ENCODE measurements around the gene CABP4.
A peak's percentile ranks its signal among the peaks of the same experiment; 100 is the strongest.

CABP4 gene

DNA sequence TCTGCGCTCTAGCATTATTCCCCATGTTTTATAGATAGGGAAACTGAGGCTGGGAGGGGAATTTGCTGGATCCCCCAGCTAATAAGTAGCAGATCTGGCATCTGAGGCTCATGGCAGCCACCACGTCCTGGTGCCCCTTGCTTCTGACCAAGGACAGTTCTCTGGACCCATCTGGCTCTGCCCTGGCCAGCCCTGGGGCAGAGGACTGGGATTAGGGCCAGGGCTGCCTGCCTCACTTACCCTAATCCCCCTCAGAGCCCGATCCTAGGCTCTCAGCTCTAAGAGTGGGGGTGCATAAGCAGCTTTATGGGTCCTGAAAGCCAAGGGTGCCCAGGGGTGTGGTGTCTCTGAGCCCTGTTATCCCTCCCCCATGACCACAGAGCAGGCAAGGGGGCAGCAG is at the start of gene CABP4:
Gene CABP4, plus strand, starts transcription at position 301 of the 400 bp plus-strand sequence. Its CDS starts 70 bp downstream, at position 371.
- no peak for DNase-seq

DNA sequence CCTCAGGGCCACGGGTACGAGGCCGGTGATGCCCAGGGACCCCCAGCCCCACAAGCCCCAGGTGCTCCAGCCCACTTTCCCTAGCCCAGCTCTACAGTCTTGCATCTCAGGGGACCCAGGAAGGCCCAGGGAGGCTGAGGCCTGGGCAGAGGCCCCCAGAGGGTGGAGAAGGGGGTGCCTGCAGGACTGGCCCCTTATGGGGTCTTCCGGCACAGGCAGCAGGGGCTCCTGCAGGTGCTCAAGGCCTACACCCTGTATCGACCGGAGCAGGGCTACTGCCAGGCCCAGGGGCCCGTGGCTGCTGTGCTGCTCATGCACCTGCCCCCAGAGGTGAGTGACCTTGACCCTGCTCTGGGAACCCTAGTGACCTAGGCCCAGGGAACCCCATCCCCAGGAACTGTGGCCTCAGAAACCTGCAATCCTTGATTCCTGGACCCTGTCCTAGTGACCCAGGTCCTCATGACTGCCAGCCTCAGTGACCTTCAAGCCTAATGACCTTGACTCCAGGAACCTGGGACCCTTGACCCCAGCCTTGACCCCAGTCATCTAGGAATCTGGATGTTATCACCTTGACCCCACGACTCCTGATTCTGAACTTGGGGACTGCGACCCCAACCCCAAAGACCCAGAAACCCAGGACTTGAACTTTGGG is 49.3 kb upstream of the CABP4 start:
- DNase-seq = no peak

DNA sequence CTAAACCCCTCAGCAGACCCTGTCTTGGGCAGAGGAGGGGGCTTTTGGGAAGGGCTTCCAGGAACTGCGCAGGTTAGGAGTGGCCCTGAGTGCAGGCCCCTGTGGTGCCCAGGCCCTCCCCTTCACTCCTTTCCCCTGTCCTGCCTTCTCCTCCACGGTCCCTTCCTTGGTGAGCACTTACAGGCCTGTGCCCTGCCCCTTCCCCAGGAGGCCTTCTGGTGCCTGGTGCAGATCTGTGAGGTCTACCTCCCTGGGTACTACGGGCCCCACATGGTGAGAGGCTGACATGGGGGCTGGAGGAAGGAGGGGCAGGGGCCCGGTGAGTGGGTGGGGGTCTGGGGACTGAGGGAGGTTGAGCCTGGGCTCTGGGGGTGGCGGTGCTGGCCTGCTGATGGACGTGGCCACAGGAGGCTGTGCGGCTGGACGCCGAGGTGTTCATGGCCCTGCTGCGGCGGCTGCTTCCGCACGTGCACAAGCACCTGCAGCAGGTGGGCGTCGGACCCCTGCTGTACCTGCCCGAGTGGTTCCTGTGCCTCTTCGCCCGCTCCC is 48.7 kb upstream of the CABP4 start:
- no peak for DNase-seq

DNA sequence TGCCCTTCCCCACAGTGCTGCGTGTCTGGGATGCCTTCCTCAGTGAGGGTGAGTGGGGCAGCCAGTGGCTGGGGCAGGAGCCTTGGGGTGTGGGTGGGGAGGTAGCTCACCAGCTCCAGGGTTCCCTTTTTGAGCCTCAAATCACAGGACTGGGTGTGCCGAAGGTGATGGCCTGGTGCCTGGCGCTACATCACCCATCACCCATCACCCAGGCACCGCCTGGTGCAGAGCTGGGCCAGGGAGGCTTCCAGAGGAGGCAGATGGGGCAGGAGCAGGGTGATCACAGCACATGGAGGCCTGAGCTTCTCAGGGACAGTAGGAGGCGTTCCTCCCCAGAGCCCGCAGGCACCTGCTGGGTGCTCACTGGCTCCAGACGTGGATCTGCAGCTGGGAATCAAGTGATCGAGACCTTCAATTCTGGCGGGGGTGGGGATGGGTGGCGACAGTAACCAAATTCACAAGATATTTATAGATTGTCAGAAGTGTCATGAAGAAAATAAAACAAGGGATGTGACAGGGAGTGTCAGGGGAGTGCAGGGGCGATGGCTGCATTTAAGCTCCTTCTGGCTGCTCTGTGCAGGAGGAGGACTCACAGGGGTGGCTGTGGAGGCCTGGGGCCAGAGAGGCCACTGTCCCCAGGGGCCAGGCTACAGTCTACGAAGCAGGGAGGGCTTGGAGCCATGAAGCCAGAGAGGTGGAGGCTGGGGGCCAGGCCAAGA is 48.0 kb upstream of the CABP4 start:
- DNase-seq = peak; percentile 49

DNA sequence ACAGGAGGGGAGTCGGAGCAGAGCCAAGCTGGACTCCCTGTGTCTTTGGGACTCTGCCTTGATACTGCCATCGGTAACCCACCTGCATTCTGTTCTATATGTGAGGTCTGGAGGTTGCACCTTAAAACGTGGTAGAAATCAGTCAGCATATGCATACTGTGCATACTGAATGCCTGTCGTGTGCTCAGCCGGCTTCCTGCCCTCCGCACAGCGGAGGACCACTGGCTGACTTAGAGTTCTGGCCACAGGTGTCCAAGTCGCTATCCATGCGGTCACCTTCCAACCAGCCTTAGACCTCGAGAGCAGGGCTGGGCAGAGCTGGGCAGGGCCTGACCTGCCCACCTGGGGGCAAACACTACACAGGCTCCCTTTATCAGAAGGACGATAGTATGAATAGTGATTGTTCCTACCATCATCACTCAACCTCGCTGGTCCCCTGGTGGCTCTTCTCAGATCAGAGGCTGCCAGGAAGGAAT is 47.4 kb upstream of the CABP4 start:
- DNase-seq = no peak

DNA sequence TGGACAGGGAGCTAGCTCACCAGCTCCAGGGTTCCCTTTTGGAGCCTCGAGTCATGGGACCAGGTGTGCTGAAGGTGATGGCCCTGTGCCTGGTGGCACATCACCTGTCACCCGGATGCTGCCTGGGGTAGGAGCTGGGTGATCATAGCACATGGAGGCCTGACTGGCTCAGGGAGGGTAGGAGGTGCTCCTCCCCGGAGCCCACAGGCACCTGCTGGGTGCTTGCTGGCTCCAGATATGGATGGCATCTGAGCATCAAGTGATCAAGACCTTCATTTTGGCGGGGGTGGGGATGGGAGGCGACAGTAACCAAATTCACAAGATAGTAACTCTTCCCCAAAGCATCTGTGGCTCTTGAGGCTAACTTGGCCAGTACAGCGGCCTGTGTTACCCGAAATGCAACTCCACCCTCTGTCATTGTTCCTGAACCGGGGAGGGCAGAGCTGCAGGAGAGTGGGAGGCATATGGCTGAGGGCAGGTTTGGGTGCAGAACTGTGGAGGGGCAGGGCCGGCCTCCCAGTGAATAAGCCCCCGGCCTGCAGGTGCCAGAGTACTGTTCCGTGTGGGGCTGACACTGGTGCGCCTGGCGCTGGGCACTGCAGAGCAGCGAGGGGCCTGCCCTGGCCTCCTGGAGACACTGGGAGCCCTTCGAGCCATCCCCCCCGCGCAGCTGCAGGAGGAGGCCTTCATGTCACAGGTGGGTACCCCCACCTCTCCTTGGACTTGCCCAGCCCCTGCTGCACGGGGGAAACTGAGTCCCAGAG is 46.5 kb upstream of the CABP4 start:
- DNase-seq = peak; percentile 55

DNA sequence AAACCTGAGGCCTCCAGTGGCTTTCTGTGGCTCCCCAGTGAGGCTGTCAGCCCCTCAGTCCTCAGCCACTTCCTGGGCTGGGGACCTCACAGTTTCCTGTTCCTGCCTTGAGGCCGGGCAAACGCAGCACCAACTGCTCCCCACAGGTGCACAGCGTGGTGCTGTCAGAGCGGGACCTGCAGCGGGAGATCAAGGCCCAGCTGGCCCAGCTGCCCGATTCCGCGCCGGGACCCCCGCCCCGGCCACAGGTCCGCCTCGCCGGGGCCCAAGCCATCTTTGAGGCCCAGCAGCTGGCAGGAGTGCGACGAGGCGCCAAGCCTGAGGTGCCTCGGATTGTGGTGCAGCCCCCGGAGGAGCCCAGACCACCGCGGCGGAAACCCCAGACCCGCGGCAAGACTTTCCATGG is 45.9 kb upstream of the CABP4 start:
- DNase-seq = peak; percentile 92

DNA sequence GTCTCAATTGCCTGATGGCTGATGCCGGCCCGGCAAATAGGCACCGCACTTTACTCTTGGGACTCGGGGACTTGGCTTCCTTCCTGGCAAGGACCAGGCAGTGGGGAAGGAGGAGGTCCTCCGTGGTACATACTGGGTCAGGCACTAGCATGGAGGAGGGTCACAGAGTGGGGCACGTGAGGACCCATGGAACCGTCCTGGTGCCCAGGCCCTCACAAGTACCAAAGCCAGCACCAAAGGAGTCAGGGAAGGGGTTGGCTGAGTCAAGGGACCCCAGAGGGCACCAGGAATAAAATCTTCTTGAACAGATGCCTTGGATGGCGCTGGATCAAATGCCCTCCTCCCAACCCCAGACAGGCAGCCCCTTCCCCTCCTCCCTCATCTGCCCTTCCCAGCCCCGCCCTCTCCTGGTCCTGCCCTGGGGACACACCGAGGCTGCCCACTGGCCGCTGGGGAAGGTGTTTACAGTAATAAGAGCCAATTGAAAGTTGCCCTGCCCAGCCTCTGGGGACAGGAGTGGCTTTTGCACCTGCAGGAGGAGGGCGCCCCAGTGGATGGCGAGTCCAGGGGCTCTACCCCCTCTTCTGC is 45.3 kb upstream of the CABP4 start:
- no peak for DNase-seq

DNA sequence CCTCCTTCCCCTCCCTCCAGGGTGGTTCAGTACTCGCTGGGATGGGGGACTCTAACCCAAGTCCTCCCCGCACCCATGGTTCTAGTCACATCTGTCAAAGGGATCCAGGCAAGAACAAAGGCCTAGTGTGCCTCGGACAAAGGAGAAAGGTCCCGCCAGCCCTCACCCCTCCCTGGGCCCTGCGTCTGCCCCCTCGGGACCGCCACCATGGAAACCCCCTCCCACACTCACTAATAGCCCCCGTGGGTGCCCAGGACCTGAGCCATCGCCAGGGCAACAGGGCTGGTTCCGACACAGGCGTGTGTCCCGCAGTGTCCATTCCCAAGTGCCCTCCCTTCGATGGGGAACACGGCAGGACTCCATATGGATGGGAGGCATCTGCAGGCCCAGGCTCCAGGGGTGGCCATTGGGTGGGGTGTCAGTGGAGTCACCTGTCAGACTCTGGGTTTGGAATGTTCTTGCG is 44.8 kb upstream of the CABP4 start:
- DNase-seq = no peak

DNA sequence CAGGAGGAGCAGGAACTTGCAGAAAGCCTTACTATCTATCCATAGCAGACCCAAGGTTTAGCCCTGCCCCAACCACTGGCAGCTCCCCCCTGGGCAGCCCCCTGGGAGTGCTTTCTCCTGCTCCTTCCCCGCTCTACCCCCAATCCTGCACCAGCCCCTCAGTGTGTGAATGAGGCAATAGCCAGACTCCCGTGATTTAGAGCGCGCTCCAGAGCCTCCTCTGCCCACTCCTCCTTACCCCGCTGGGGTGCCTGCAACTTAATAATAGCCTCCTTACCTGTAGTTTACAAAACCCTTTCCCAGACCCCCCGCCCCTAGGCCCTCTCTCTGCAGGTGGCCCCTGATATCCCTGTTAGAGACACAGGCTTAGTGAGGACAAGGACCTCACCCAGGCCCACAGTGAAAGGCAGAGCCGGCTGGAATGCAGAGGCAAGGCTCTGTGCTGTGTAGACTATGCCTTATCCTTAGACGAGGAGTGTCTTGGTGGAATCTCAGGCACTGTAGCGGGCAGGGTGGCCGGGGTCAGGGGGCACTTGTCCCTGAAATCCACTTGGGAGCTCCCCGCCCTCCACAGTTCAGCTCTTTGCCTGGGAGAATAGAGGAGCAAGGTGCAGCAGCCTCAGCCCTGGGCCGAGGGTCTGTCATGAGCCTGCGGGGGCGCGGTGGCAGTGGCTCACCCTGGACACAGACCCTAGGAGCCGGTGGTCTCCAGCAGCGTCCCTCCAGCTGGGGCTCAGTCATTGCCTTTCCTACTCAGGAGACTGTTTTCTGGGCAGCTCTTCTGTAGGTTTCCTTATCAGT is 44.0 kb upstream of the CABP4 start:
- no peak for DNase-seq

DNA sequence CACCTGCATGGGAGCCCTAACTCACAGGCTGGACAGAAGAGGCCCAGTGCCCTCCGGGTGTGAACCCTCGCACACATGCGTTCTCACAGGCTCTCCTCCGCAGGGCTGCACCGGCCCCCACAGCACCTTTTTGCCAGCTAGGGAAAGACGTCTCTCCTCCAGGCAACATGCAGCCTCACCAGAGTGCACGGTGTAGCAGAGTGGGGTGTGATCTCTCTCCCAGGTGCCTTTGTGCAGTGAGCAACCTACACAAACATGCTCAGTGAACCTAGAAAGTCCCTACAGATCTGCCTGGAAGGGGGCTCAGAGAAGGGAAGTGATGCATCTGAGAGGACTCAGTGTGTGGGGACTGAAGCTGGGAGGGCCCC is 43.4 kb upstream of the CABP4 start:
- no peak for DNase-seq

DNA sequence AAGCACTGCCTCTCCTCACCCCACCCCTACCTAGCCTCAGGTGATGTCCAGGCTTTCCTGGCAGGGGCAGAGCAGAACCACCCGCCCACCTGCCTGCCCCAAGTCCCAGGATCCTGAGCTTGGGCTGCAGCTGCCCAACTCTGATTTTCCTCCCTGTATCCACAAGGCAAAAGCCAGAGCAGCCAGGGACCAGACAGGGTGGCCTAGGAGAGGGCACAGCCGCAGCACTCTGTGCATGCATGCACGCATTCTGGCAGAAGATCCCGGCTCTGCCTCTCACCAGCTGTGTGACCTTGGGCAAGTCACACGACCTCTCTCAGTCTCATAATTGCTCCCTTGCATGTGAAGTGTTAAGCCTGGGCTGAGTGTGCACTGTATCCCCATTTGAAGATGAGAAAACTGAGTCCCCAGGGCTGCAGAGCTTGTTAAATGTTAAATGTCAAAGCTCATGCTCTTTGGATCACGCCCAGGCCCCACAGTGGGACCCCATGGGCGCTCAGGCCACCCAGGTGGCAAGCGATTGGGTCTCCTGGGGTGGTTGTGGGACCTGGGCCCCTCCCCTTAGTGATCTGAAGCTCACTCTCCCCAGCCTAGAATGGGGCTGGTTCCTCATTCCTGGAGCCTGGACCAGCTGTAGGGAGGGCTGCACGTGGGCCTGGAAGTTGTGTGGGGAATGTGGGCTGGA is 42.5 kb upstream of the CABP4 start:
- DNase-seq = no peak

DNA sequence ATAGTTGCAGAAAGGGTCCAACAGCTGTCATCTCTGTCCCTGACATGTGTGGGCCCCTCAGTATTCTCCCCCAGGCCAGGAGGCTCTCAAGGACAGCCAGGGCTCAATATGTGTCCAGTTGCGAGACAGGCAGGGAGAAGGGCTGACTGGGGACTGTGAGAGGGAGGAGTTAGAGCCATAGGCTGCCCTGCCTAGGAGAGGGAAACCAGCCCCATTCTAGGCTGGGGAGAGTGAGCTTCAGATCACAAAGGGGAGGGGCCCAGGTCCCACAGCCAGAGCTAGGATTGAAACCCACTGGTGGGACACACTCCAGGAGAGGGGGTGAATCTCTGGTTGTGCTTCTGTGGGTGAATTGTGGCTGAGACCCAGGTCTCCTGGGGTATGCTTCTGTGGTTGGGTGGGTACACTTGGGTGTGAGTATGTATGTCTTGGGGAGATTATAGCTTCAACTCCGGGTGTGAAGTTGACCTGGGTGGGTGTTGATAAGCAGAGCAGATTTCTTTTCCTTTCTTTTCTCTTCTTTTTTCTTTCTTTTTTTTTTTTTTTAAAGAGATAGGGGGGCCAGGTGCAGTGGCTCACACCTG is 41.8 kb upstream of the CABP4 start:
- DNase-seq = no peak

DNA sequence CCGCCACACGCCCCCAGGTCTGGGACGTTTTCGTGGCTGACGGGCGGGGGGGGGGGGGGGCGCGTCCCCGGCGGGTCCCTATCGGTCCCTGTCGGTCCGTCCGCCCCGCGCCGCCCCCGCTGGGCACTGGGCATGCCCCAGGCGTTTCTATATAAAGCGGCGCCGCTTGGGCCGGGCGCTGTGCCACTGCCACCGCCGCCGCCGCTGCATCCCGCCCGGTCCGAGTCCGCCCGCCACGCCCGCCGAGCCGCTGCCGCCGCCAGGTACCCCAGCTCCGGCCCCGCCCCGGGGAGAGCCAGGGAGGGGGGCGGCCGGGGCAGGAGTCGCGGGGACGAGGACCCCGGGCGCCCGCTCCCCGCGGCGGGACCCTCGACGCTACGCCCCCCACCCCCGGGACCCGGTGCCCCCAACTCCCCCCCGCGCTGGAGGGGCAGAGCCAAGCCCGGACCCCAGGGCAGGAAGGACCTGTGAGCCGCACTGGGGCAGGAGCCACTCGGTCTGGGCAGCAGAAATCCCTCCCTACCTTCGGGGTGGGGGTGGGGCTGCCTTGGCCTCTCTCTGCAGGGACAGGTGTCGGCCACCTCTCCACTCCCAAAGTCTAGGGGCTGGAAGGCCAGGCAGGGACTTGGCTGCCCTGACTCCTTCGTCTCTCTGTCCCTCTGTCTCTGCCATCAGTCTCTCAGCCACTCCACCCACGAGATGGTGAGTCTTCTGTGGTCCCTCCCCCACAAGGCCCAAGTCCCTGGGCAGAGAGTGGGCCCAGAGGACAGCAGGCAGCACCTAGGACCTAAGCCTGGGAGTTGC is 39.5 kb upstream of the CABP4 start, which contains the start of gene CARNS1:
Gene CARNS1, plus strand, starts transcription at position 178 of the 804 bp plus-strand sequence. Its CDS starts 522 bp downstream, at position 700.
- no peak for DNase-seq

DNA sequence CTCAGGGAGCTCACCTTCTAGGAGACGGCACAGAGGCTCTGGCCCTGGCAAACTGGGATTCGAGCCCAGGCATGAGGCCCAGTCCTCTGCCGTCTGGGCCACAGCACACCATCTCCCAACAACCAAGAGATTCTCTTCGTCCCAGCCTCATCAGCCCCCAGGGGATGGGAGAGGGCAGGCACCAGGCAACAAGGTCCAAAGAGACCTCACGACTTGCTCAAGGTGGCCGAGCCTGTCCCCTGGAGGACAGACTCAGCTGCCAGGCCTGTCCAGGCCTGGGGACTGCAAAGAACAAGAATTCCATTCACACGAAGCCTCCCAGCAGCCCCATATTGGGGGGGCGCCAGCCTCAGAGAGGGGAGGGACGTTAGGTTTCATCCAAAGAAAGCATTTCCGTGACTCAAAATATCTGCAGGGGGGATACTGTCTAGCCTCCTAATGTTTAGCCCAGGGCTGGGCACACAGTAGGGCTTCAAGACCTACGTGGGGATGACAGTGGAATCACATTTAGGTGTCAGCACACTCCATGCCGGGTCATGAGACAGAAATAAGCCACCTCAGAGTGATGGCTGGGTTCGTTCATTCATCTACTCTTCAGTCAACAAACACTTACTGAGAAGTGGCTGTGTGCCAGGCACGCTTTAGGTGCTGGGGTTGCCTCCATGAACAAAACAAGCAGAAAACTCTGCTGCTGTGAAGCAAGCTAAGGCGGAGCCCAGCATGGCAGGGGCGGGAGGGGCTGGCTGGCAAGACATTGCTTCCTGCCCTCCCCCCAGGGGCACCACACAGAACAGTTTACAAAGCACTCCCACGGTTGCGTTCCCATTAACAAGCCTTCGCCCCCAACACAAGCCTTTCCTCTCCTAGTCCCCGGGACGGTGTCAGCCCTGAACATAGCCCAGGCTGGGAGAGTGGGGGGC is 38.5 kb upstream of the CABP4 start:
- DNase-seq = no peak

DNA sequence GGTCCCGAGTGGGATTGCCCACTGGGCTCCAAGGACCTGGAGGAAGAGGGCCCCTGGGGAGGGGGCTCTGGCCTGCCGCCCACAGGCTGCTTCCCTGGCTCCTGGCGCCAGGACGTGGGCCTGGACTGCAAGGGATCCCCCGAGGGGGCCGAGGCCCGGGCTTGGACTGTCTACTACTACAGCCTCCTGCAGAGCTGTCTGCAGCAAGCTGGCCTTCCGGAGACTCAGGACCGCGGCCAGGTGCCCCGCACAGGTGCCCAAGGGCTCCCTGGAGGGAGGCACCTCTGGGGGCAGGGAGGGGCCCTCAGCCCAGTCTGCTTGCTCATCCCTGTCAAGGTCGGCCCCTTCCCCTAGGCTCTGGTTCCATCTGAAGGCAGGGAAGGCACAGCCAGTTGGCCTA is 37.7 kb upstream of the CABP4 start:
- no peak for DNase-seq

DNA sequence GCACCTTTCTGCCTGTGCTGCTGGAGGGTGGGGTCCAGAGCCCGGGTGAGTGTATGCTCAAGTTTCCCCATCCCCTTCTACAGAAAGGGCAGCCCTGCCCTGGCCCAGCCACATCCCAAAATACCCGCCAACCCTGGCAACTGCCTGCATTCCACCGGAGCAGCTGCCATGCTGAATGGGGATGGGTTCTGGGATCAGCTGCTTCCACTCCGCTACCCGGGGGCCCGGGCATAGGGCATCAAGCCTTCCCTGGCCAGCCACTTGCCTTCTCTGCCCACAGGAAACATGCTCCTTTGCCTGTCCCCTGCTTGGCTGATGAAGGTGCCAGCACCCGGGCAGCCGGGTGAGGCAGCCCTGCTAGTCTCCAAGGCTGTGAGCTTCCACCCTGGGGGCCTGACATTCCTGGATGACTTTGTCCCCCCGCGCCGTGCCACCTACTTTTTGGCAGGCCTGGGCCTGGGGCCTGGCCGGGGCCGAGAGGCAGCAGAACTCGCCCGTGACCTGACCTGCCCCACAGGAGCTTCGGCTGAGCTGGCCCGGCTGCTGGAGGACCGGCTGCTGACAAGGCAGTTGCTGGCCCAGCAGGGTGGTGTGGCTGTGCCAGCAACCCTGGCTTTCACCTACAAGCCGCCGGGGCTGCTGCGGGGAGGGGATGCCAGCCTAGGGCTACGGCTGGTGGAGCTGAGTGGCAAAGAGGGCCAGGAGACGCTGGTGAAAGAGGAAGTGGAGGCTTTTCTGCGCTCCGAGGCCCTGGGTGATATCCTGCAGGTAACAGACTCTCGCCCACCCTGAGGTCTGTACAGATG is 36.5 kb upstream of the CABP4 start:
- no peak for DNase-seq
